NCI-H1092 (cell line): ENCODE results near the gene TBX5.

ENCODE experiments used
- DNase-seq: peaks from one replicate; lab custom pipeline; 2025; lab: John Stamatoyannopoulos, UW

The TBX5 gene

DNA sequence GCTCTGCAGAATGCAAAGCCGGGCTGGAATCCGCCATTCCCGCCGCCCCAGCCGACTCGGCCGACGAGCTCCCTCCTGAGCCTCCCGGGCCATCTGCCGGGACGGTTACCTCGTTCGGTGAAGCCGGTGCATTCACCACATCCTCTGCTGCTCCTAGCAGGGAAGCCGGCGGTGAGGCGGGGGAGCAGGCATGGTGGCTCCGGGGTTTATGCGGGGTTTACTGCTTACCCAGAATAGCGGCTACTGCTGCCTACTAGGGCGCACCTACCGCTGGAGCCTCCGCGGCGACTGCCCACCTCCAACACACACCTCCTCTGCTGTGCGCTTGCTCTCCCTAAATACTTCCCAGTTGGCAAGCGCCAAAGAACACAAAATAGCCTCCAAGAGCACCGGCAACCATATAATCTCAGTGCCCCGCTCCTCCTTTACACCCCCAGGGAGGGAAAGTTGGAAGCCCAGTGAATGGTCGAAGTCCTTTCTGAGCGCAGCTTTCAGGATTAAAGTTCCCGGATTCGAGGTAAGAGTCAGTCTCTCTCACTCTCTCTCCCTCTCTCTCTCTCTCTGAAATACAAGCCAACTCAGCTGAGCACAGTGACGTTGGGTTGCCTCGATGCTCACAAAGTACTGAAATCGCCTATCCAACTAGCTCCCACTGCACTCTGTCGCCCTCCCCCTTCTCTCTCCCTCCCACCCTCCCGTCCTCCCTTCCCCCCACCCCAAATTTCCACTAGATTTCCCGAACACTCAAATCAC is at the start of gene TBX5:
Gene TBX5 (minus strand): TSS at position 626 of the 753 bp plus-strand sequence. CDS start 2,246 bp downstream, outside the sequence.
- DNase-seq: peak; percentile 2

DNA sequence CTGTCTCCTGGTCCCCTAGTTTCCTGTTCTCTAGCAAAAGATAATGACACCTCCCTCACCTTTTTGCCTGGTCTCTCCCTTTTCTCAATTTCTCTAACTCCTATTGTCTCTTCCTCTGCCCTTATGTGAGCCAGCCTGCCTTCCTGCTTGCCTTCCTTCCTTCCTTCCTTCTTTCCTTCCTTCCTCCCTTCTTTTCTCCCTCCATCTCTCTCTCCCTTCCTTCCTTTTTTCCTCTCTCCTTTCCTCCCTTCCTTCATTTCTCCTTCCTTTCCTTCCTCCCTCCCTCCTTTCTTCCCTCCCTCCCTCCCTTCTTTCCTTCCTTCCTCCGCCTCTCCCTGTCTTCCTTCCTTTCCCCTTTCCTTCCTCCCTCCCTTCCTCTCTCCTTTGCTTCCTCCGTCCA is 45.7 kb upstream of the TBX5 start:
- DNase-seq: no peak

DNA sequence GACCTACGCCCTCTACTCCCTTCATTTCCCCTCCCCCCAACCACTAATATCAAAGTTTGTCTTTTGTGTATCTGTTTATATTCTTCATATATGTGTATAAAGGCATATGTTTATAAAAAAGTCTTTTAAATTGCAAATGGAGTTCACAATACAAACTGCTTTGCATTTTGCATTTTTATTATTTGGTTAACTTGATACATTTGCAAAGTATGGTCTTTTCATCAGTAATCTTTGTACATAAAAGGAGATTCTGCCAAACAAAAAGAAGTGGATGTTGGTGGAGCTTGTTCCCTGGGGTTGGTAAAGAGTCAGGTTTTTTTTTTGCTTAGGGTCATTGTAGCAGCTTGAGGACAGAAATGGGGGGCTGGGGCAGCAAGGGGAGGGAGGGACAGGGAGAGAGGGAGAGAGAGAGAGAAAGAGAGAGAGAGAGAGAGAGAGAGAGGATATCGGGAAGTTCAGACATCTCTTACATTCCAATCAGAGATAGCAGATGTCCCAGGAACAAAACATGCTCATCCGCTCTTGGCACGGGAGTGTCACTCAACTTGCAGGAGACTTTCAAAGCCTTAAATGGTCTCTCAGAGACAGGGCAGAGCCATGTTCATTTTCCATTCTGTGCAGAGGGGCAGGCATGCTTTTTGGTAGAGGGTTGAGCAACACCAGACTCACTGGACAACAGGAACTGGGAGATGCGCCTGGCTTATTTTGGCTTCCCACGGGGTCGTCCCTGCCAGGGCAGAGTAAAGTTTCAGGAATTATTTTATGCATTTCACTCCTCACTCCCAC is 44.8 kb upstream of the TBX5 start:
- DNase-seq: no peak

DNA sequence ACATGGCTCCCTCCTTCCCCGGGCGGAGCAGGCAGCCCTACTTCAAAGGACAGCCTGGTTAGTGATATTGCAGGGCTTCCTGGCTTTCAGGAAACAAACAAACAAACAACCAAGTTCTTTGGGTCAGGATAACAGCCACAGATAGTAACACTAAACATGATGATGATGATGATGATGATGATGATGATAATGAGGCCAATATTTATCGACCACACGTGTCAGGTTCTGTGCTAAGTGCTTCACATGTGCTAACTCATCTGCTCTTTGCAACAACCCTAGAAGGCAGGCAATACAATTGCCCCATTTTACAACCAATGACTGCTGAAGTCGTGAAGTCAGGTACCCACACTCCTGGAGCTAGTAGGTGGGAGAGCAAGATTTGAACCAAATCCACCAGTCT is 44.1 kb upstream of the TBX5 start:
- no peak for DNase-seq

DNA sequence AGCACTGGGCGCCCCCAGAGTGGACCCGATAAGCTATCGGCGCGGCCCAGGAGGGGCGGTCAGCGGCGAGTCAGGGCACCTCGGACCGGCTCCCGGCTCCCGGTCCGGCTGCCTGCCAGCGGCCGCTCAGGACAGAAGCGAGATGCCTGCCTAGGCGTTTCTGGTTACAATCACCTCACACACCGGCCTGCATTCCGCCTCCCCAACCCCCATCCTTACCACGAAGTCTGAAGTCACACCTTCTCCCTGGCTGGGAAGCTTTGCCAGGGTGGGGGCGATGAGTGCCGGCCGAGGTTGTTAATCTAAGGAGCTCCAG is 42.6 kb upstream of the TBX5 start:
- no peak for DNase-seq

DNA sequence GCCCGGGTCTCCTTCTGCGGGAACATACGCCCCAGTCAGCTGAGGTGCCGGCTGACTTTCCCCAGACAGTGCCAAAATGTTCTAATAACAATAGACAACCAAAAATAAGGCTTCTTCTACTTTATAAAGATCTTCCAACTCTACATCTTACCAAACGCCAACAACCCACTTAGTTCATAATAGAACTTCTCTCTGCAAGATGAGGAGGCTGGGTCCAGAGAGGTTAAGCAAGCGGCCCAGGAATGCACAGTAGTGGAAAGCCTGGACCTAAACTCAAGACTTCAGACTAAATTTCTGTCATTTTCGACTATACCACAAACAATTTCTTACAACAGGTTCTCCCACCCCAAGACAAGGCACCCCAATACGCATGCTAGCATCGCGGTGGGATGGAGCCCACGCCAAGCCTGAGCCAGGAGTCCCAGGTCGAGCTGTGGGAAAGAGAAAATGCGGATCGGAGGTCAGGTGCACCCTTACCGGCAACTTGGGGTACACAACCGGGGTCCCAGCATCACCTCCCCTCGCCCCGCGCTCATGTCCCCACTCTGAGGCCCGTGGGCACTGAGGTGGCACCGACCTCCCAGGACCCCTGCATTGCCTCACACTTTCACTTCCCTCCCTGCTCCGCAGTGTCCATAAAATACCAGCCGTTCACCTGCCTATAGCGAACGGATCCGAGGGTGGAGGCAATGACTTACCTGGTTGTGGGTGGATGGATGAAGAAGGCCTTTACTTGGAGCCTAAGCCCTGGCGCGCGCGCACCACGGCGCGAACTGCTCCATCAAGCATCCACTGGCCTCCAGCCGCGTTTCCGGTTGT is 42.1 kb upstream of the TBX5 start:
- DNase-seq: no peak

DNA sequence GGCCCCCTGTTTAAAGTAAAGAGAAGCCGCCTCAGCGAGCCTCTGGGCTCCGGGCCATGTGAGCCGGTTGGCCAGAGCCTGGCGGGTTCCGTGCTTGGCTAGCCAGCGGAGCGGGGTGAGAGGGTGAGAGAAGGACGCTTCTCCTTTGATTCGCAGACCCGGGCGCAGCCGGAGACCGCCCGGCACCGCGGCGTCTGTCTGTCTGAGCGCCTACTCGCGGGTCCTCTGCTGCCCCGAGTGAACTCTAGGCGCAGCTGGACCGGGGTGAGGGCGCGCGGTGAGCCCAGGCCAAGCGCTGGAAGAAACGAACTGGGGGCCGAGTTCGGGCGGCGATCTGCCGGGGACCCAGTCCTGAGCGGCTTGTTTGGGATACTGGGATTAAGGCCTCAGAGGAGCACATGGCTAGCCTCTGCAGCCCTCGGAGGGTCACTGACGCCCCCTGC is 41.4 kb upstream of the TBX5 start:
- no peak for DNase-seq

DNA sequence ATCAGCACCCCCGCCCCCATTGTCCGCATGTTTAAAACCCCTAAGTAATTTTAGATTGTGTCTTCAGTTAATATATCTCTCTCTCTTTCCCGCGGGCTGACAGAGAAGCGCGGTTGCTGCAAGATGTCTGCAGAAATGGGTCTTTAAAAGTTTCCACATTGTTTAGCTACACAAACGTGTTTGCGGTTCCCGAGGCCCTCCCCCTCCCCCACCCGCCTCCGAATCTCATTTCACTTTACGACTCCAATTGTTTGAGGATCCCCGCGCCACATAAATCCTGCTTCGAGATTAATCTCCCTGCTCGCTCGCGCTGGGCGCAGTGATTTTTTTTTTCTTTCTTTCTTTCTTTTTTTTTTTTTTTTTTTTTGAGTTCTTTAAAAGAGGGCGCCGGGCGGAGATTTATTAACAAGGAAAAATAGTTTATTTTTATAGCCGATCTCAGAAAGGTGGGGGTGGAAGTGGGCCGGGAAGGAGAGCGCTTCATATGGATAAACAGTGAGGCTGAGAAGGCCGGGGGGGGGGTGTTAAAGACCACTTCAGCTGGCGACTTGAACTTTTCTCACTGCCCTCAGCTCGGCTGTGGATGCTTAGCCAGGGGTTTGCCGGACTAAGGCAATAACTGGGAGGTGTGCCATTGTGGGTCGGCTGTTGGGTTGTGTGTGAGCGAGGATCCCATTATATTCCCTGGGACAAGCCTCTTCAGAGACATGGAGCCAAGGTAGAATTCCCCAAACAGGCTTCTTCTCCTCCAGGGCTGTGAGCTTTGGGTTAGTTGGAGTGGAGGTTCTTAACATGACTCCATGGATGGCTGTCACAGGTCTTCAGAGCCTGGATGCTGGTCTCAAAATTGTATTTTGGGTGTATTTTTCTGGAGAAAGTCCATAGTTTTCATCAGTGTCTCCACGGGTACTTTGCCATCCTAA is 39.7 kb upstream of the TBX5 start:
- no peak for DNase-seq

DNA sequence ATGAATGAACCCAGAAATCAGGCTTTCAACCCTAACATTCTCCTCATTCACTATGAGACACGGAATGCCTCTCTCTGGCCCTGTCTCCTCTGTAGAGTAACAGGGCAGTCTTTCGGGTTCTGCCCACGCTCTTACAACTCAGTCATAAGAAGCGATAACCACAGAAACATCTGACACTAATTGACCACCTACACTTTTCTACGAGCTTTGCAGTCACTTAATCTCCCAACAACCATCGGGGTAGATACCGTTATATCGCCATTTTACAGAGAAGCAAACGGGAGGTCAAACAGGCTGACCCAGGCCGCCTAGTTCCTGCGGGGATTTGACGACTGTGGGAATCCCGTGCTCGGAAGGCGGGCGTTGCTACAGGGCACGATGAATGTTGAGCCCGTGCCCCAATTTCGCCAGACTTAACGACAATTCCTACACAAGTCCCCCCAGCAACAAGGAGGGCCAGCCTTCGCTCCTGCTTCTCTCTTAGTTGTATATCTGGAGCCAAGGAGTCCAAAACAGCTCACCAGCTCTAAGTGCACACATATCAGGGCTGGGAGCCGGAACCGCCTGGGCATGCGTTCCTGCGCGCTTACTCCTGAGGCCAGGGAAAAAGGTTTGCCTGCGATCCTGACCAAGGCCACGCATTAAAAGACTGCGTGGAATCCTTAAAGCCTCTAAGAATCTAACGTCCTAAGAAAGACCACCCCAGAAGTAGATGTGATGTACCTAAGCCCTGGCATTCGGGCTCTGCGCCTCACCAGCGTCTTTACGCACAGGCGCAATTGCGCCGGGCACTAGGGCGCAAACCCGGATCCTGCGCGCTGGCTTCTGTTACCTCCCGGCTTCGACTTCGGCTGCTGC is 38.7 kb upstream of the TBX5 start:
- no peak for DNase-seq

DNA sequence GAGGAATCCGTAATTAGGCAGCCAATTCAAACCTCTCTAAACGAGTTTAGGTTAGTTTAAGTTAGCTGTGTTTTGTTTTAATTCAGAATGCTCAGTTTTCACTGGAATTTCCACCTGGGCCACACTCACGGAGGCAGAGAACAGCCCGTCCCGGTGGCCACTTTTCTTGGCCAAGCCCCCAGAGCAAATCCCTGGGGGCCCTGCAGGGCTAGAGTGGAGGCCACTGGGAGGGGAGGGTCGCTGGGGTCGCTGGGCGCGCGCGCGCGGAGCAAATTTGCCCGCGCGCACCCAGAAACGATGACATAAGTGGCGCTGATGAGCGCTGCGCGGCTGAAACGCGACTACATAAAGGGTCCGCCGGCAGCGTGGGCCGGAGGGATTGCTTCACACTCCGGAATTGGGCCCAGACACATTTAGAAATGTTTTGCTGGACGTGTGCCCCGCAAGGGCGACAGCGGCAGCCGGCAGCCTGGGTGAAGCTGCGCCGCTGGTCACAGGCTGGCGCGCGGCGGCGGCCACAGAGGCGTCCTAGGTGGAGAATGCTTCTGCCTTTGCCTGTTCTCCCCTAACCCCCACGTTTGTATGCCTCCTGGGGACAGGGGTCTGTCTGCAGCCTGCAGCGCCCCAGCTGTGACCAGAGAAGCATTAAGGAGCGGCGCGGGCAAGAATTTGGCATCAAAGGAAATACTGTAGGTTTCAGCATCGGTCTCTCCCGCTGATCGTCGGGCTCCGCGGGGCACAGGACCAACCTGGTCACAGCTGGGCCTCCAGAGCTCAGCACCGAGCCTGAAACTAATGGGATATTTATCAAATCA is 37.9 kb upstream of the TBX5 start:
- no peak for DNase-seq

DNA sequence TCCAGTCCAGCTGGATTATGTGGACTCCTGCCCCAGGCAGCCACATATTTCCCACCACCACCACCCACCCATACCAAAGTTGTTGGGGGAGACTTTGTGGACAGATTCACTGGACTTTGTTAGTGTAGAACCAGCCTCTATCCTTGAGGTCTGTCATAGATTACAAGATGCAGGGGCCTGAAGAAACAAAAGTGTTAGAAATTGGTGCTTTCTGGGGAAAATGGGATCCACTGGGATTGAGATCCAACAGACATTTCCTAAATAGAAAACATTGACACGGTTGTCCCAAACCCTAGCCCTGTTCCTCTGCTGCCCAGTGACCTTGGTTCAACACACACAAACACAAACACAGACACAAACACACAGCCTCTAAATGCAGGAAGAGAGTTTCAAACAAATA is 36.6 kb upstream of the TBX5 start:
- no peak for DNase-seq

DNA sequence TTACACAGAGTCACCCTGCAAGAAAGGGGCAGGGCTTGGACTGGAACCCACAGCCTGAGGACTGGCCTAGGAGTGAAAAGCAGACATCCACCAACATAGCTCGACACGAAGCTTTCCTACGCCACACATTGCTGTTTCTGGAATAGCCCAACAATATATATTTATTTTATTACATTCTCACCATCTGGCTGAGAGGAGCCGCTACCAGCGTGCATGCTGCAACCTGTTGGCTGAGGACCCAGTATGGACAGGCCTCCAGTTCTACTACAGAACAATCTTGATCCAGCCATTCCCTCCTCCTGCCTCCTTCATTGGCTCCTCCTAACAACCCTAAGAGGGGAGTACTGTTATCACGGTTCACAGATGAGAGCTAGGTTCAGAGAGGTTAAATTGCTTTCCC is 35.6 kb upstream of the TBX5 start:
- DNase-seq: no peak

DNA sequence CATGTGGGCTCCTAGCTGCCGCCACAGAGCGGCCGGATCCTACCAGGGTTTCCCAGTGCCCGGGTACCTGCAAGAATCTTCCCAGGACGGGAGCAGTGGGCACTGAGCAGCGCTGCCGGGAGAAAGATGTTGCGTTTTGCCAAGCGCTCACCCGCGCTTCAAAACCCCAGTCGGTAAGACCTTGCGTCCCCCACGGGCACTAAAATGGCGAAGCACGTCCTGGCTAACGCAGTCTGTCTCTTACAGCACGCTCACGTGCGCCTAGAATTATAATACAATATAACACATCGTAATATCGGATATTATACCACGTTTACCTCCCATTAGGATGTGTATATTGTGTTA is 35.1 kb upstream of the TBX5 start:
- DNase-seq: no peak

DNA sequence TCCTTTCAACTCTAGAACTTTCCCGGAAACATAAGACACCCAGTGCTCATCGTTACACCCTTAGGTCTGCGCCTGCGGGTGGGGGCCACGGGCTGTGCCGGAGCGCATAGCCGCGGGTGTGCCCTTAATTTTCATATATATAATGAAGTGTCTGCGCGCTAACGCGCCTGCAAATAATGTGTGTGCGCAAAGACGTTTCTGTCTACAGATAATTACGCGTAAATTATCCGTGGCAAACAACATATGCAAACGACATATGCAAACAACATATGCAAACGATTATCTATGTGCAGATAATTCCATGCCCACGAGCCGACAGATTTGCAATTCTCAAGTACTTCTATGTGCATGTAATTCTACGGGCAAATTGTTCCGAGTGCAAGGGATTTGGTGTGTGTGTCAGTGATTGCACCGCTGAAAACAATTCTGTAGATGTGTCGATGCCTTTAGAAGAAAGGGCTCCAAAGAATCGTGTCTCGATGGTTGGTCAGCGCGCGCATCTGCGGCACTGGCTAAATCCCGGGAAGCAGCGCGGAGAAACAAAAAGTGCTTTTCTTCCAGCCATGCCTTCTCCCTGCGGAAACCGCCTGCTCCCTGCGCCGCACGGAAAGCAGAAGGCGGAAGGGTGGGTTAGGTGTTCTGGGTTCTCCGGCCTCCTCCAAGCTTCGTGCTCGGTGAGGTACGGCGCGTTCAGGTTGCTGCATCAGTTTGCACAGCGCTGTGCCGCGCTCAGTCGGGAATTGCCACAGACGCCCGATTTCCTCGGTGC is 34.5 kb upstream of the TBX5 start:
- DNase-seq: no peak

DNA sequence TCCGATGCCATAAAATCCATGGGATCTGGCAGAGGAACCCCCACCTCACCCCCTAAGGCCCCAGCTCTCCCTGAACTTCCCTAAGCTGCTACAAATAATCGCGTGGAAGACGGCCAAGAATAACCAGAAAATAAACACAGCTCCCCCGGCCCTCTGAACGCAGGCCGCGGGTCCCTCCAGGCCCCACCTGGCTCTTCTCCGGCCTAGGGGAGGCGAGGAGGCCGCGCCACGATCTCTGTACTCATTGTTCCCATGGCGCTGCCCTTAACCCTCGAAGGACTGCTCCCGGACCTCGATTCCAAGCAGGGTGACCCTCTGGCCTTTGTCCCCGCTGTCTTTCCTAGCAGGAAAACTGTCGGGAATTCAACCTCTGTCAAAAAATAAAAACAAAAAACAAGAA is 33.9 kb upstream of the TBX5 start:
- no peak for DNase-seq

DNA sequence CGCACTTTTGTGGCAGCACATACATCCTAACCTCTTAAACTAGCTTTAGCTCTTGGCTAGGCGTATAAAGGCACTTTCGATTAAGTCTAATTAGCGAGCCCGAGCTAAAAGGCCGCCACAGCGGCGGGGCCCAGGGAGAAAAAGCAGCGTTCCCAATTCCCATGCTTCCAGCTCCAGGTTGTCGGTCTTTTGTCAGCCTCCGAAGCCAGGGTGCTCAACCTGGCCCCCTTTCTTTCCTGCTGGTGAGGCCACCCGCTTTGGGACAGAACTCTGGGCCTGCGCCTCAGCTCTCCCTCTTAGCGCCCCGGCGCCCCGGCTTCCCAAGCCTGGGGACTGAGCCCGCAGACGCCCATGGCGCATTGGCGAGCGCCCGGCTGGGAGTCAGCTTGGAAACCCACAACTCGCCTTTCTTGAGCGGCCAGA is 33.3 kb upstream of the TBX5 start:
- no peak for DNase-seq

DNA sequence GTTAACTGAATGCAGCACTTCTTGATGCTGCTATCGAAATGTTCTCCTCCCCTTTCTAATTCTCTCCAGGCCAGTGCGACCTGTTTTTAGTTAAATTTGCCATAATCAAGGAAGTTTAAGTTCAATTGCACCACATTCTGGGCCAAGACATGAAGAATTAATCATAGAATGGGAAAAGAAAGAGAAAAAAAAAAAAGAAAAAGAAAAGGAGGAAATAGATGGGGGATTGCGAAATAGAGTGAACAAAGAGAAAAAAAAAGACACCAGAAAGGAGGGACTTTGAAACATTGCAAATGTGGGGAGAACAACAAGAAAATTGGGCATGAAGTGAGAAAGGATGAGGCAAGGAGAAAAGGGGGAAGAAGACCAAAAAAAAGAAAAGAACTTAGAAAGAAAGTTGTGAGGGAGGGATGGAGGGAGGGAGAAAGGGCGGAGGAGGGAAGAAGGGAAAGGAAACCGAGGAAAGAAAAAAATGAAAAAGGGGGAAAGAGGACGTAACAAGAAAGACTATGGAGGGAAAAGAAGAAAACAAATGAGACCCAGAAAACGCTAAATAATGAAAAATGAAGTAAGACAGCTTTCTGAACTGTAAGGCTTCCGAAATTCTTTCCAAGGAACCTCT is 32.8 kb upstream of the TBX5 start:
- no peak for DNase-seq

DNA sequence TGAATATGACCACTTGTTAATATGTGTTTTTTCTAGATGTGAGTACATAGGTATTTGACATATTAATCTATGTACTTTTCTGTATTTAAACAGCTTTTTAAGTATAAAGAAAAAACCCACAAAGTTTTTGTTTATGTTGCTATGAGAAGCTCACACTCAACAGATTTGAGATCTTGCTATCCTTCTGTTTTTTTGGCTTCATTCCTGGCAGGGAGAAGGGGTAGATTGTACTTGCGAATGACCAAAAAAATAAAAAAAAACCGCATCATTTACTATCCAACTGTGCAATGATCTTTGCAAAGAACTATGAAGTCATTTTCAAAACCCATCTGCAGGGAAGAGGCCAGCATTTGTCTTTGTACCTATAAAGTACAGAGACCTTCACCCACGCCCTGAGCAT is 28.4 kb upstream of the TBX5 start:
- DNase-seq: no peak

DNA sequence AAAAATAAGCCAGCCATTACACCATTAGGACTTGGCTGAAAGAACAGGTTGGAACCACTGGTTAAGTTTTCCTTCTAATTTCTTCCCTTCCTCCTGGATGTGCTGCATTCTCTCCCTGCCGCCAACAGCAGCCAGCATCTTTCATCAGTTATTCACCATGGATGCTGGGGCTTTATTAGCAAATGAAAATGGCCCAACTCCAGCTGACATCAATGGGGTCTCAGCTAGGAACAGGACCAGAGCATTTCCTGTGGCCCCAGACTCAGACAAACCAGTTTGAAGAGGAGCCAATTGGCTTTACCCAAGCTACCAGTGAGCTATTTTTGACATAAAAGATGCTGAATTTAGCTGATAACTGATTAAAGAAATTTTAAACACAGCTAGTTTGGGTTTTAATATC is 26.0 kb upstream of the TBX5 start:
- DNase-seq: no peak
